Body of pancreas (tissue), 4 donors: ENCODE measurements around the gene LPP.

ENCODE experiments used
- CTCF ChIP-seq, 7 experiments: fragments of 450-650 bp in 4 of 7; fragments of 200-600 bp in 3 of 7; sonication (generic) in 3 of 7; IDR thresholded peaks; one replicate each; pipeline ENCODE4 v1.5.1; 2016 to 2019; ENCODE audit warnings: antibody characterized with exemption in 7 of 7
- POLR2A ChIP-seq, 3 donors: fragments of 450-650 bp; IDR thresholded peaks; one replicate each; pipeline ENCODE4 v1.6.1; 2016; ENCODE audit warnings: antibody characterized with exemption in 3 of 3, mild to moderate bottlenecking in 2 of 3

DNA sequence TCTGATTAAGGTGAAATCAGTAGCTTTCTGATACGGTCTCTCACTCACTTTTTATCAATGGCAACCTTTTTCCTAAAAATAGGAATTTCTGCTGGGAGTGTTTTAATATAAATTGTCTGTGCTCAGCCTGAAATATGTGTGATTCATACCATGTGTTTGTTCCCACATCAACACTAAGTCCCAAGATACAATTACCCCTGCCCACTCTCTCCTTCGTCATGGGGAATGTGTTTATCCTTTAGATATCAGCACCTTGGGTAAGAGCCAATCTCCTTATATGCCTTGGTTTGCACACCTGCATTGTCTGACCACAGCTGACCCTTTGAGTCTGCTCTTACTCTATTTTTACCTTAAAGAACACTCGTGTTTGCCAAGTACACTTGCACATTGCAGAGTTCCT is 356.4 kb downstream of the LPP start:
- TF ChIP-seq CTCF (IDR thresholded peaks at IDR 0.05) (no peak), POLR2A (IDR thresholded peaks at IDR 0.05) (no peak)
